ENCODE data around the gene SMG6. TPM values are rescaled to one million over a fixed set of nuclear protein-coding genes. Genes with fewer than 3 reads are reported as not detected.

The SMG6 gene
- total and polyA plus RNA-seq, 2 of the 13 experiments (the other 11 are each of a cell fraction or from before 2014, with no cell fraction given), result 4.6 to 14.6 TPM

- Histone ChIP-seq H3K27ac (ENCODE audit: extremely low read length, insufficient read depth, low read length) (no peak overlapping the region), H3K4me2 (ENCODE audit: low read depth, low read length) (no peak overlapping the region), H3K36me3 (replicated peaks in 1 of 2; ENCODE audit: control insufficient read depth in 1 of 2, insufficient read depth in 2 of 2, low read length in 2 of 2) (0 out of 5 replicates have a peak, but pooled peaks cover 1 to 3% of the 10 kb centered on the region in 2 experiments), H3K4me3 (replicated peaks in 1 of 3; ENCODE audit: insufficient read depth in 1 of 3, low read depth in 2 of 3, low read length in 3 of 3) (no peak overlapping the region), H3K79me2 (ENCODE audit: insufficient read depth, low read length) (no peaks in the 10 kb centered on the region), H4K20me1 (ENCODE audit: insufficient read depth, low read length) (no peaks in the 10 kb centered on the region), H2AFZ (ENCODE audit: low read length) (no peak overlapping the region), H3K27me3 (ENCODE audit: control insufficient read depth in 1 of 2, insufficient read depth in 2 of 2, low read length in 2 of 2) (no peaks in the 10 kb centered on the region), H3K4me1 (ENCODE audit: insufficient read depth, low read length) (peaks cover 24% of the 10 kb centered on the region), H3K9ac (ENCODE audit: insufficient read depth, low read depth, low read length) (no peak overlapping the region), H3K9me3 (ENCODE audit: low read length) (no peaks in the 10 kb centered on the region)
- no TSS peak for BruUV-seq (replicated peaks)
- ATAC-seq, result no peak
- intact Hi-C loops (cut with micrococcal nuclease; ENCODE audit: unreplicated experiment) (no loop called here), in situ Hi-C loops (cut with HindIII; ENCODE audit: extremely low pct_ligation_motif_present, low pct_unique_long_range_greater_than_20kb) (no loop called here)
- 98% methylated on average over 6 of the region's 6 CpGs for WGBS (ENCODE audit: low lambda C conversion rate)
- FAIRE-seq, result no peak
- POLR2A ChIA-PET, result no interaction called here
- TF ChIP-seq ZNF850 (CRISPR knock-in tag; conservative IDR thresholded peaks at IDR 0.05), result no peak
- no peak for TF ChIP-seq ZNF33A (CRISPR knock-in tag; IDR thresholded peaks at IDR 0.05; ENCODE audit: borderline replicate concordance)
- TF ChIP-seq U2AF1 (optimal IDR thresholded peaks at IDR 0.05; ENCODE audit: low read depth, low read length), result no peak
- CTCF ChIA-PET (ENCODE audit: low intra/inter-chr PET ratio, low total read pairs), result no interaction called here
- DNase-seq (ENCODE audit: low spot score), result no peak
These were observed 193.1 kb downstream of the SMG6 start for GRCh38 chr17:2110436-2110835.

GRCh38 chr17:2108170-2108569 lies 195.4 kb downstream of the SMG6 start:
- H4K20me1 ChIP-seq (ENCODE audit: insufficient read depth, low read length), result no peaks in the 10 kb centered on the region
- peaks cover 0 to 4% of the 10 kb centered on the region in 2 experiments; a peak in 2 of 5 replicates for H3K36me3 ChIP-seq (replicated peaks in 1 of 2; ENCODE audit: control insufficient read depth in 1 of 2, insufficient read depth in 2 of 2, low read length in 2 of 2)
- H3K79me2 ChIP-seq (ENCODE audit: insufficient read depth, low read length), result no peaks in the 10 kb centered on the region
- H3K4me3 ChIP-seq (replicated peaks in 1 of 3; ENCODE audit: insufficient read depth in 1 of 3, low read depth in 2 of 3, low read length in 3 of 3), result no peak overlapping the region
- no peak for ATAC-seq
- no peak for DNase-seq (ENCODE audit: low spot score)
- 95% methylated on average over 8 of the region's 8 CpGs for WGBS (ENCODE audit: low lambda C conversion rate)
- ChIA-PET CTCF (ENCODE audit: low intra/inter-chr PET ratio, low total read pairs) (no interaction called here), POLR2A (no interaction called here)
- no TSS peak for BruUV-seq (replicated peaks)
- no peak overlapping the region for H3K9ac ChIP-seq (ENCODE audit: insufficient read depth, low read depth, low read length)
- H2AFZ ChIP-seq (ENCODE audit: low read length), result no peak overlapping the region
- H3K4me1 ChIP-seq (ENCODE audit: insufficient read depth, low read length), result peaks cover 25% of the 10 kb centered on the region
- H3K27ac ChIP-seq (ENCODE audit: extremely low read length, insufficient read depth, low read length), result no peak overlapping the region
- no peaks in the 10 kb centered on the region for H3K9me3 ChIP-seq (ENCODE audit: low read length)
- no peaks in the 10 kb centered on the region for H3K27me3 ChIP-seq (ENCODE audit: control insufficient read depth in 1 of 2, insufficient read depth in 2 of 2, low read length in 2 of 2)
- FAIRE-seq, result no peak
- in situ Hi-C loops (cut with HindIII; ENCODE audit: extremely low pct_ligation_motif_present, low pct_unique_long_range_greater_than_20kb), result no loop called here
- intact Hi-C loops (cut with micrococcal nuclease; ENCODE audit: unreplicated experiment), result no loop called here
- no peak overlapping the region for H3K4me2 ChIP-seq (ENCODE audit: low read depth, low read length)
- TF ChIP-seq GMEB1 (CRISPR knock-in tag; IDR thresholded peaks at IDR 0.05; ENCODE audit: borderline replicate concordance), result no peak
- no peak for TF ChIP-seq ZNF431 (CRISPR knock-in tag; IDR thresholded peaks at IDR 0.05; ENCODE audit: borderline replicate concordance, low read depth)
- no peak for TF ChIP-seq MEIS1 (CRISPR knock-in tag; IDR thresholded peaks at IDR 0.05; ENCODE audit: borderline replicate concordance)
- TF ChIP-seq RORA (CRISPR knock-in tag; IDR thresholded peaks at IDR 0.05), result no peak
- no peak for TF ChIP-seq PTBP1 (IDR thresholded peaks at IDR 0.05; ENCODE audit: low read depth, low read length, poor library complexity, severe bottlenecking)
- no peak for TF ChIP-seq ZNF552 (CRISPR knock-in tag; IDR thresholded peaks at IDR 0.05; ENCODE audit: borderline replicate concordance)
- no peak for TF ChIP-seq AFF4 (CRISPR knock-in tag; IDR thresholded peaks at IDR 0.05)
- no peak for TF ChIP-seq SIX4 (CRISPR knock-in tag; IDR thresholded peaks at IDR 0.05)
- no peak for TF ChIP-seq HINFP (CRISPR knock-in tag; IDR thresholded peaks at IDR 0.05; ENCODE audit: low read depth)

All from HepG2 (cell line).